ENCODE results near the gene NDUFS3. TPM values are rescaled to one million over a fixed set of nuclear protein-coding genes. Genes with fewer than 3 reads are reported as not detected.

NDUFS3 gene
- total and polyA plus RNA-seq, 2 of the 13 experiments (the other 11 are each of a cell fraction or from before 2014, with no cell fraction given): 151 to 184 TPM

DNA sequence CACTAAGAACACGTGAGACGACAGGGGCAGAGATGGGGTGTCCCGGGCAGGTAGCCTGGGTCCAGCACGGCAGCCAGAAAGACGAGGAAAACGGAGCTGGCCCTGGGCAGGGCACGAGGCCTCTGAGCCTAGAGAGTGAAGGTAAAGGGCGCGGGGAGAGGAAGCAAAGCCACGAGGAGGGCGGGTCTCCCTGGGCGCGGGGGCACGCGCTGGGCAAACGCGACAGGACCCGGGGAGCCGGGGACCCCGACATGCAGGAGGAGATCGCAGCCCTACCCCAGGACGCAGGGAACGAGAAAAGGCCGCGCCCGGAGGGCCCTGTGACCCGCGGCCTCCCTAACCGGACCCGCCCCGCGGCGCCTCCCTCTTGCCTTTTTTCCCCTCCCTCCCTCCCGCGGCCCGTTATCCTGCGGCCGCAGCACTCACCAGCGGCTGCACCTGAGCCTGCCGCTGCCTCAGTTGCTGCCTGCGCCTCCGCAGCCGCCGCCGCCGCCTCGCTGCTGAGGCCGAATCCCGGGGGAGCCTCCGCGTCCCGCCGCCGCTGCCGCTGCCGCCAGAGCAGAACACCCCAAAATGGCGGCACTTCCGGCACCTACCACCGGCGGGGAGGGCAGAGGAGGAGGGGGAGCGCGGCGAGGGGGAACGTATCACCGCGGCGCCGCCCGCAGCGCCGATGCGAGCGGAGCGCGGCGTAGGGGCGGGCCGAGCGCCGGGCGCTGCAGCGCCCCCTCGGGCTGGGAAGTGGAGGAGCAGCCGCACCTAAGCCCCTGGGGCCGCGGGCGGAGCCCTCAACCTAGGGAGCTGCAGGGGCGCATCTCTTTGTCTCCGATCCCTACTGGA, 26.1 kb upstream of the NDUFS3 start, which contains the start of gene CELF1 (continued):
- TF ChIP-seq SRY (CRISPR knock-in tag; IDR thresholded peaks at IDR 0.05): 0 out of 2 replicates have a peak, but pooled peaks have one; percentile 26
- TF ChIP-seq, protein P1, sequence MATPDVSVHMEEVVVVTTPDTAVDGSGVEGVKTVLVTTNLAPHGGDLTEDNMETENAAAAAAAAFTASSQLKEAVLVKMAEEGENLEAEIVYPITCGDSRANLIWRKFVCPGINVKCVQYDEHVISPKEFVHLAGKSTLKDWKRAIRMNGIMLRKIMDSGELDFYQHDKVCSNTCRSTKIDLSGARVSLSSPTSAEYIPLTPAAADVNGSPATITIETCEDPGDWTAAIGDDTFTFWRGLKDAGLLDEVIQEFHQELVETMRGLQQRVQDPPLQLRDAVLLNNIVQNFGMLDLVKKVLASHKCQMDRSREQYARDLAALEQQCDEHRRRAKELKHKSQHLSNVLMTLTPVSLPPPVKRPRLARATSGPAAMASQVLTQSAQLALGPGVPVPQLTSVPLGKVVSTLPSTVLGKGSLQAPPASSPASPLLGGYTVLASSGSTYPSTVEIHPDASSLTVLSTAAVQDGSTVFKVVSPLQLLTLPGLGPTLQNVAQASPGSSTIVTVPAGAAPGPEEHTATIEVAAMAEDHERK (CRISPR knock-in tag; IDR thresholded peaks at IDR 0.05; ENCODE audit: low read depth): peak; percentile 91
- TF ChIP-seq PAWR (CRISPR knock-in tag; IDR thresholded peaks at IDR 0.05; ENCODE audit: borderline replicate concordance): no peak
- TF ChIP-seq ZZZ3 (CRISPR knock-in tag; IDR thresholded peaks at IDR 0.05; ENCODE audit: borderline replicate concordance): no peak
- peak; percentile 13; the same call in 1 of the 2 replicates for TF ChIP-seq MIXL1 (CRISPR knock-in tag; IDR thresholded peaks at IDR 0.05)
- peak; percentile 28; the same call in 1 of the 2 replicates for TF ChIP-seq RARA (CRISPR knock-in tag; IDR thresholded peaks at IDR 0.05)
- no peak for TF ChIP-seq ATRX (CRISPR knock-in tag; IDR thresholded peaks at IDR 0.05; ENCODE audit: borderline replicate concordance)
- 0 out of 2 replicates have a peak, but pooled peaks have one; percentile 42 for TF ChIP-seq NR1H2 (CRISPR knock-in tag; IDR thresholded peaks at IDR 0.05; ENCODE audit: borderline replicate concordance, low read depth)
- TF ChIP-seq ZNF230 (CRISPR knock-in tag; IDR thresholded peaks at IDR 0.05): peak; percentile 56; the same call in 1 of the 2 replicates
- no peak for TF ChIP-seq NCOA5 (CRISPR knock-in tag; IDR thresholded peaks at IDR 0.05)
- TF ChIP-seq ZNF563 (CRISPR knock-in tag; IDR thresholded peaks at IDR 0.05): peak; percentile 61; the same call in 1 of the 2 replicates
- no peak for TF ChIP-seq ZSCAN30 (CRISPR knock-in tag; IDR thresholded peaks at IDR 0.05)
- TF ChIP-seq, protein P2, sequence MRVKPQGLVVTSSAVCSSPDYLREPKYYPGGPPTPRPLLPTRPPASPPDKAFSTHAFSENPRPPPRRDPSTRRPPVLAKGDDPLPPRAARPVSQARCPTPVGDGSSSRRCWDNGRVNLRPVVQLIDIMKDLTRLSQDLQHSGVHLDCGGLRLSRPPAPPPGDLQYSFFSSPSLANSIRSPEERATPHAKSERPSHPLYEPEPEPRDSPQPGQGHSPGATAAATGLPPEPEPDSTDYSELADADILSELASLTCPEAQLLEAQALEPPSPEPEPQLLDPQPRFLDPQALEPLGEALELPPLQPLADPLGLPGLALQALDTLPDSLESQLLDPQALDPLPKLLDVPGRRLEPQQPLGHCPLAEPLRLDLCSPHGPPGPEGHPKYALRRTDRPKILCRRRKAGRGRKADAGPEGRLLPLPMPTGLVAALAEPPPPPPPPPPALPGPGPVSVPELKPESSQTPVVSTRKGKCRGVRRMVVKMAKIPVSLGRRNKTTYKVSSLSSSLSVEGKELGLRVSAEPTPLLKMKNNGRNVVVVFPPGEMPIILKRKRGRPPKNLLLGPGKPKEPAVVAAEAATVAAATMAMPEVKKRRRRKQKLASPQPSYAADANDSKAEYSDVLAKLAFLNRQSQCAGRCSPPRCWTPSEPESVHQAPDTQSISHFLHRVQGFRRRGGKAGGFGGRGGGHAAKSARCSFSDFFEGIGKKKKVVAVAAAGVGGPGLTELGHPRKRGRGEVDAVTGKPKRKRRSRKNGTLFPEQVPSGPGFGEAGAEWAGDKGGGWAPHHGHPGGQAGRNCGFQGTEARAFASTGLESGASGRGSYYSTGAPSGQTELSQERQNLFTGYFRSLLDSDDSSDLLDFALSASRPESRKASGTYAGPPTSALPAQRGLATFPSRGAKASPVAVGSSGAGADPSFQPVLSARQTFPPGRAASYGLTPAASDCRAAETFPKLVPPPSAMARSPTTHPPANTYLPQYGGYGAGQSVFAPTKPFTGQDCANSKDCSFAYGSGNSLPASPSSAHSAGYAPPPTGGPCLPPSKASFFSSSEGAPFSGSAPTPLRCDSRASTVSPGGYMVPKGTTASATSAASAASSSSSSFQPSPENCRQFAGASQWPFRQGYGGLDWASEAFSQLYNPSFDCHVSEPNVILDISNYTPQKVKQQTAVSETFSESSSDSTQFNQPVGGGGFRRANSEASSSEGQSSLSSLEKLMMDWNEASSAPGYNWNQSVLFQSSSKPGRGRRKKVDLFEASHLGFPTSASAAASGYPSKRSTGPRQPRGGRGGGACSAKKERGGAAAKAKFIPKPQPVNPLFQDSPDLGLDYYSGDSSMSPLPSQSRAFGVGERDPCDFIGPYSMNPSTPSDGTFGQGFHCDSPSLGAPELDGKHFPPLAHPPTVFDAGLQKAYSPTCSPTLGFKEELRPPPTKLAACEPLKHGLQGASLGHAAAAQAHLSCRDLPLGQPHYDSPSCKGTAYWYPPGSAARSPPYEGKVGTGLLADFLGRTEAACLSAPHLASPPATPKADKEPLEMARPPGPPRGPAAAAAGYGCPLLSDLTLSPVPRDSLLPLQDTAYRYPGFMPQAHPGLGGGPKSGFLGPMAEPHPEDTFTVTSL (CRISPR knock-in tag; IDR thresholded peaks at IDR 0.05; ENCODE audit: borderline replicate concordance): no peak
- 0 out of 2 replicates have a peak, but pooled peaks have one; percentile 30 for TF ChIP-seq ZNF547 (CRISPR knock-in tag; IDR thresholded peaks at IDR 0.05)
- TF ChIP-seq, protein P3, sequence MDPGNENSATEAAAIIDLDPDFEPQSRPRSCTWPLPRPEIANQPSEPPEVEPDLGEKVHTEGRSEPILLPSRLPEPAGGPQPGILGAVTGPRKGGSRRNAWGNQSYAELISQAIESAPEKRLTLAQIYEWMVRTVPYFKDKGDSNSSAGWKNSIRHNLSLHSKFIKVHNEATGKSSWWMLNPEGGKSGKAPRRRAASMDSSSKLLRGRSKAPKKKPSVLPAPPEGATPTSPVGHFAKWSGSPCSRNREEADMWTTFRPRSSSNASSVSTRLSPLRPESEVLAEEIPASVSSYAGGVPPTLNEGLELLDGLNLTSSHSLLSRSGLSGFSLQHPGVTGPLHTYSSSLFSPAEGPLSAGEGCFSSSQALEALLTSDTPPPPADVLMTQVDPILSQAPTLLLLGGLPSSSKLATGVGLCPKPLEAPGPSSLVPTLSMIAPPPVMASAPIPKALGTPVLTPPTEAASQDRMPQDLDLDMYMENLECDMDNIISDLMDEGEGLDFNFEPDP (CRISPR knock-in tag; conservative IDR thresholded peaks at IDR 0.05): 0 out of 2 replicates have a peak, but pooled peaks have one; percentile 92
- no peak for TF ChIP-seq ZNF567 (CRISPR knock-in tag; IDR thresholded peaks at IDR 0.05; ENCODE audit: borderline replicate concordance)
- no peak for TF ChIP-seq ZFP36L1 (CRISPR knock-in tag; IDR thresholded peaks at IDR 0.05)

Data from HepG2 (cell line).